Testis (tissue), 3 donors: ENCODE measurements around the gene AK9. TPM values are rescaled to one million over a fixed set of nuclear protein-coding genes. Genes with fewer than 3 reads are reported as not detected.

Experiments used
- DNase-seq: peaks from one replicate; pipeline ENCODE4 v3.0.0-alpha.2; 2019
- H3K27ac ChIP-seq, 2 donors: fragments of 200-600 bp; sonication (generic); one replicate each; pipeline ENCODE4 v1.5.1; 2019
- H3K27me3 ChIP-seq: fragments of 200-600 bp; sonication (generic); one replicate; pipeline ENCODE4 v1.5.1; 2019
- H3K36me3 ChIP-seq: fragments of 200-600 bp; sonication (generic); one replicate; pipeline ENCODE4 v1.5.1; 2017; ENCODE audit warnings: low read depth; ENCODE audit errors: missing control alignments
- H3K4me1 ChIP-seq: fragments of 200-600 bp; sonication (generic); one replicate; pipeline ENCODE4 v1.5.1; 2019
- H3K4me3 ChIP-seq, 2 donors: fragments of 200-600 bp; sonication (generic); one replicate each; pipeline ENCODE4 v1.5.1; 2017 to 2019
- H3K9me3 ChIP-seq: fragments of 200-600 bp; sonication (generic); one replicate; pipeline ENCODE4 v1.5.1; 2017
- CTCF ChIP-seq, 3 experiments: fragments of 450-650 bp in 2 of 3; fragments of 200-600 bp in 1 of 3; sonication (generic) in 1 of 3; IDR thresholded peaks; one replicate each; pipeline ENCODE4 v1.5.1; 2016 to 2019; ENCODE audit warnings: antibody characterized with exemption in 3 of 3, mild to moderate bottlenecking in 2 of 3, moderate library complexity in 1 of 3
- POLR2A ChIP-seq: fragments of 450-650 bp; IDR thresholded peaks from one replicate; pipeline ENCODE4 v1.6.1; 2017; ENCODE audit warnings: antibody characterized with exemption, mild to moderate bottlenecking, moderate library complexity
- WGBS, 2 donors: methylation state at CpG; one replicate each; pipeline ENCODE4 v1.1.5; 2018; 5-methylcytosine and 5-hydroxymethylcytosine counted together
- intact Hi-C: fragments of 100-400 bp; cut with DNase I; formaldehyde crosslinking; loops from one replicate; pipeline ENCODE4 v1.15.1; 2023; ENCODE audit warnings: low total_unique reads
- polyA plus RNA-seq: library from polyadenylated mRNA; stranded (reverse); fragments of 350-450 nt; fragmentation: Illumina TruSeq; extraction: RNeasy Lipid Tissue Mini Kit (QIAGEN cat#74804); gene quantifications from one replicate; pipeline ENCODE4 v1.2.3, GENCODE V29; 2014; ENCODE audit warnings: low read depth, low replicate concordance; ENCODE audit not compliant: insufficient read depth
- total RNA-seq, 2 donors: library from RNA; depleted of rRNA; stranded (reverse); fragments of >200 nt; gene quantifications; one replicate each; pipeline ENCODE4 v1.2.3, GENCODE V29; 2016

The AK9 gene
- total and polyA plus RNA-seq, 3 donors from 2014 or later: 15.2 to 49.4 (median 33.6) TPM

DNA sequence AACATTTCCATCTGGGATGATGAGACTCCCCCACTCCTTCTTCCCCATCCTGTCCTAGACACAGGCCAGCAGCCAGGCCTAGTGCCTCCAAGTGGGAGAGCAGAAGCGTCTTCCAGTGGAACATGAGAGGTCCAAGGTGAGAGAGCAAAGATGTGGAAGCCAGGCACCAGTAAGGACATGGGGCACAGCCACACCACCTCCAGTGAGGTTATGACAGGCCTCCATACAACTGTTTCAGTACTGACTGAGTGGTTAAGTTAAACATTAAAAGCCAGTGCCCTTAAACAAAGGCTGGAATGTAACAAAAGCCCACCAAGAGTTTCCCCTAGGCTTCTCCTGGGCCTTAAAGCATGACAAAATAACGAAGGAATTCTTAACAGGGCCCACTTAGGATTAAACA, 213.3 kb downstream of the AK9 start:
- peaks cover 8% of the 10 kb centered on the region for H3K4me1 ChIP-seq
- H3K27ac ChIP-seq: no peak overlapping the region
- DNase-seq: no peak
- no peaks in the 10 kb centered on the region for H3K9me3 ChIP-seq
- H3K4me3 ChIP-seq: no peak overlapping the region
- H3K27me3 ChIP-seq: no peaks in the 10 kb centered on the region
- 60 to 72% methylated on average over 2 of the region's 2 CpGs for WGBS, 2 donors
- TF ChIP-seq POLR2A (no peak), CTCF (IDR thresholded peaks at IDR 0.05) (no peak)
- intact Hi-C loops: no loop called here
- H3K36me3 ChIP-seq: no peaks in the 10 kb centered on the region

DNA sequence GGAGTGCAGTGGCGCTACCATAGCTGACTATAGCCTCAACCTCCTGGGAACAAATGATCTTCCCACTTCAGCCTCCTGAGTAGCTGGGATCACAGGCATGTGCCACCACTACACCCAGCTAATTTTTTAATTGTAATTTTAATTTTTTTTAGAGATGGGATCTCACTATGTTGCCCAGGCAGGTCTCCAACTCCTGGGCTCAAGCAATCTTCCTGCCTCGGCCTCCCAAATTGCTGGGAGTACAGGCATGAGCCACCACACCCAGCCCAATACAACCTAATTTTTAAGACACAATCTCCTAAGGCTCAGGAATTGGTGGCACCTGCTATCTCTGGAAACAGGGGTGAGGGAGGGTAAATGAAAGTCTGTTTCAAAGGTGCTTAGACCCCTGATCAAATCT, 213.8 kb downstream of the AK9 start:
- TF ChIP-seq CTCF (IDR thresholded peaks at IDR 0.05) (no peak), POLR2A (no peak)
- peaks cover 7% of the 10 kb centered on the region for H3K4me1 ChIP-seq
- H3K27me3 ChIP-seq: no peaks in the 10 kb centered on the region
- intact Hi-C loops: no loop called here
- WGBS, 2 donors: 95 to 97% methylated on average over 2 of the region's 2 CpGs
- no peak for DNase-seq
- no peaks in the 10 kb centered on the region for H3K9me3 ChIP-seq
- no peaks in the 10 kb centered on the region for H3K36me3 ChIP-seq
- H3K4me3 ChIP-seq: no peak overlapping the region
- H3K27ac ChIP-seq: no peak overlapping the region

DNA sequence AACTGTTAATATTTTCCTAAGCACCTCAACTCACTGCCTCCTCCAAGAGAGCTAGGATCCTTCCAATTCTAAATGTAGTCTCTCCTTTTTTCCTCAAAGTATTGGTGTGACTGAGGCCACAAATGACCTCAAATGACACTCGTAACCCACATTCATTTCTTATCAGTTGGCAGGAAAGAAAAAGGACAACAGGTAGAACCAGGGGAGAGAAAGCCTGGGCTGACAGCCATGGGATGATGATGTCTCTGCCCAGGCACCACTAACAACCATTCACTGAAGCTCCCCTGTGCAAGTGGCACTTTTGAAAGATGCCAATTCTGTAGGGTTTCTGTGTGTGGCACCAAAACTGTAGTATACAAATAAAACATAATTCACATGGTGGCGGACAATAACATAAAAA, 215.4 kb downstream of the AK9 start:
- Histone ChIP-seq H3K27ac (no peak overlapping the region), H3K36me3 (no peaks in the 10 kb centered on the region), H3K9me3 (no peaks in the 10 kb centered on the region), H3K4me3 (no peak overlapping the region), H3K4me1 (peaks cover 3% of the 10 kb centered on the region), H3K27me3 (no peaks in the 10 kb centered on the region)
- intact Hi-C loops: no loop called here
- 87 to 94% methylated on average over 2 of the region's 2 CpGs for WGBS, 2 donors
- no peak for DNase-seq
- TF ChIP-seq CTCF (IDR thresholded peaks at IDR 0.05) (no peak), POLR2A (no peak)

- TF ChIP-seq POLR2A (no peak), CTCF (IDR thresholded peaks at IDR 0.05) (no peak)
- H3K4me3 ChIP-seq: no peak overlapping the region
- no peaks in the 10 kb centered on the region for H3K36me3 ChIP-seq
- 91 to 95% methylated on average over 4 of the region's 4 CpGs for WGBS, 2 donors
- H3K27ac ChIP-seq: no peak overlapping the region
- H3K9me3 ChIP-seq: no peaks in the 10 kb centered on the region
- H3K27me3 ChIP-seq: no peaks in the 10 kb centered on the region
- H3K4me1 ChIP-seq: peaks cover 3% of the 10 kb centered on the region
- intact Hi-C loops: no loop called here
- no peak for DNase-seq
Measured at GRCh38 chr6:109474995-109475394, 216.0 kb downstream of the AK9 start.

- TF ChIP-seq CTCF (IDR thresholded peaks at IDR 0.05): no peak
- no peak for TF ChIP-seq POLR2A
- 89 to 96% methylated on average over 3 of the region's 3 CpGs for WGBS, 2 donors
- H3K4me1 ChIP-seq: peaks cover 3% of the 10 kb centered on the region
- H3K27ac ChIP-seq: no peak overlapping the region
- no peaks in the 10 kb centered on the region for H3K9me3 ChIP-seq
- no peaks in the 10 kb centered on the region for H3K27me3 ChIP-seq
- no peak overlapping the region for H3K4me3 ChIP-seq
- DNase-seq: no peak
- intact Hi-C loops: no loop called here
- no peaks in the 10 kb centered on the region for H3K36me3 ChIP-seq
Measured at GRCh38 chr6:109473120-109473519, 217.9 kb downstream of the AK9 start.
